VCaP (cell line): ENCODE results near the gene HRH3.

Source experiments
- H3K27ac ChIP-seq: fragments of 450-650 bp; 2 replicates; pipeline ENCODE4 v1.5.1; 2017
- CTCF ChIP-seq: fragments of 450-650 bp; conservative IDR thresholded peaks from 2 replicates; pipeline ENCODE4 v1.5.1; 2017; ENCODE audit warnings: mild to moderate bottlenecking, moderate library complexity

HRH3 gene

DNA sequence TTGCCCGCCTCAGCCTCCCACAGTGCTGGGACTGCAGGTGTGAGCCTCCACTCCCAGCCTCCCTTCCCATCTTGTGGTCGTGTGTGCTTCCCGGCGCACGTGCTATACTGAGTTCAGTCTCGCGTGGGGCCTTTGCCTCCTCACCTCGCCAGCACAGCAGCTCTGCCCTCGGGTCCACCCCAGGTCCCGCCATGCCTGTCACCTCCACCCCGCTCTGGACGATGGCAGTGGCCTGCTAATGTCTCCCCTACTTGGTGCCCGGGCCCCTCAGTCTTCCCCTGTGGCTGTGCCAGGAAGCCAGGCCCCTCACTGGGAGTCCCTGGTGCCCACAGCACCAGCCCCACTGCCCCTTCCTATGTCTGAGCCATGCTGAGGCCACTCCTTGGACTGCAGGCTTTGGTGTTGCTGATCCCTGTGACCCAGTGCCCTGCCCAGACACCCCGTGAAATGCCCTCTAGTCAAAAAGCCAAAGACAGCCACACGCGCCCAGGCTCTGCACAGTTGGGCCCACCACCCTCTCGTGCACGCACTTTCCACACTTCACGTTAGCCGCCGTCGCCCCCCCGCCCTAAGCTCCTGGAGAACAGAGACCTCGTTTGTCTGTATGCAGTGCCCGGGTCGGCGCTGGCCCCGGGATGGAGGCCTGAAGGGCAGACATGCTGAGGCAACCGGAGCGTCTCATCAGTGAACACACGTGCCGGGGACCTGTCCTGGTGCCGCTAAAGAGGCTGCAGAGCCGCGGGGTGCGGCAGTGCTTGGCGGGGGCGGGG is 14.3 kb downstream of the HRH3 start:
- H3K27ac ChIP-seq = no peak overlapping the region
- no peak for TF ChIP-seq CTCF

DNA sequence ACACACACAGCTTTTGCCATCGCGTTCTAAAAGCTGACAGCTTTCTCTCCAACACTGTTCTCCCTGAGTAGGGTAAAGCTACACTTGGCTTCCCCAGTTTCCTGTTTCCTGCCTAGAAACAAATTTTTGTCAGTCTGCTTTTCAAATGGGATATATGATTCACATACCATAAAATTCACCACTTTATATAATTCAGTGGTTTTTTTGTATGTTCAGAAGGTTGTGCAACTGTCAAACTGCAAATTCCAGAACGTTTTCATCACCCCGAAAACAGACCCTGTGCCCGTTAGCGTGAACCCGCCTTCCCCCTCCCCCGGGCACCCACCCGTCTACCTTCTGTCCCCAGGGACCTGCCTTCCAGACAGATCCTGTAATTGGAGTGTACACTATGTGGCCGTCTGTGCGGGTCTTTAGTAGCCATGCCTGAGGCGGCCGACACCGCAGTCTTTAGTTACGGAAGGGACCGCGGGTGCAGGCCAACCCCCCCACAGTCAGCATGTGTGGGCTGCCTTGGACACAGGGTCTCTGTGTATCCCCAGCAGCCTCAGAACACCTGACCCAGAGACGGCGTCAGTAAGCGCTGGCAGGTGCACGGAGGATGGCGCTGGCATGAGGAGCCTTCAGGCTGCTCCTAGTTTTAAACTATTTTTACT is 16.6 kb downstream of the HRH3 start:
- TF ChIP-seq CTCF = no peak
- H3K27ac ChIP-seq = no peak overlapping the region

DNA sequence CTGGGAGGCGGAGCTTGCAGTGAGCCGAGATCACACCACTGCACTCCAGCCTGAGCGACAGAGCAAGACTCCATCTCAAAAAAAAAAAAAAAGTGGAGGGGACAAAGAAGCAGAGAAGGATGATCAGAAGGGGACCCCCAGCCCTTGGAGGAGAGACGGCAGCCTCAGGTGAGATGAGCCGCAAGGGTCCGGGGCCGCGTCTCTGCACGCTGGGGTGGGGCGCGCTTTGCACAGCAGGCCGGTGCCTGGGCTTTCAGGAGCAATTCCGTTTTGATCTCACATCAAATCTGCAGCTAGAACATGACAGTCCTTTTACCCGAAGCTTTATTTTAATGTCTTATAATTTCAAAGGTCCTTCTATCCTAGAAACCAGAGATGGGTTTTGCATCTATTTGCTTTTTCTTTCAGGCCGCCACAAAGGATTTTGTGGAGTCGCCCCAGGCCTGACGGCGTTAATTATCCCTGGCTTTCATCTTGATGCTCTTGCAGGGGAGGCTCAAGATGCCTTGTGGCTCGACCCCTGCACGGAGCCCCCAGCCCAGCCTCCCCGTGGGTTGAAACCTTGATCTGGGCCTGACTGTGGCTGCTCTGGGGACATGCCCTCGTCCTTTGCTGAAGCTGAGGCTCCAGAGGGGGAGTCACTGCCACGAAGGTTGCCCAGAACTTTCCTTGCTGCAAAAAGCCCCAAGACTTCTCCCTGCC is 17.3 kb downstream of the HRH3 start:
- no peak overlapping the region for H3K27ac ChIP-seq
- no peak for TF ChIP-seq CTCF

DNA sequence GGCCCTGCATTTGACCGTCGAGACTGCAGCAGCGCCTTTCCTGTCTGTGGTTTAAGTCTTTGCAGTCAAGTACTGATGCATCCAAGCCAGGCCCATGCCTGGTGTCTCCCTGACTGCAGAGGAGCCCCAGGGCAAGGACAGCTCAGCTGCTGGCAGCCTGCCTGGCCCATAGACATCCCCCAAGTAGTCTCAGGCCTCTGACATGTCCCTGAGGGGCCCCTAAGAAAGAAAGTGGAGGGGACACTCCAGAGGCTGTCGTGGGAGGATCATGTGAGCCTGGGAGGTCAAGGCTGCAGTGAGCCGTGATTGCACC is 18.0 kb downstream of the HRH3 start:
- no peak overlapping the region for H3K27ac ChIP-seq
- TF ChIP-seq CTCF = no peak

DNA sequence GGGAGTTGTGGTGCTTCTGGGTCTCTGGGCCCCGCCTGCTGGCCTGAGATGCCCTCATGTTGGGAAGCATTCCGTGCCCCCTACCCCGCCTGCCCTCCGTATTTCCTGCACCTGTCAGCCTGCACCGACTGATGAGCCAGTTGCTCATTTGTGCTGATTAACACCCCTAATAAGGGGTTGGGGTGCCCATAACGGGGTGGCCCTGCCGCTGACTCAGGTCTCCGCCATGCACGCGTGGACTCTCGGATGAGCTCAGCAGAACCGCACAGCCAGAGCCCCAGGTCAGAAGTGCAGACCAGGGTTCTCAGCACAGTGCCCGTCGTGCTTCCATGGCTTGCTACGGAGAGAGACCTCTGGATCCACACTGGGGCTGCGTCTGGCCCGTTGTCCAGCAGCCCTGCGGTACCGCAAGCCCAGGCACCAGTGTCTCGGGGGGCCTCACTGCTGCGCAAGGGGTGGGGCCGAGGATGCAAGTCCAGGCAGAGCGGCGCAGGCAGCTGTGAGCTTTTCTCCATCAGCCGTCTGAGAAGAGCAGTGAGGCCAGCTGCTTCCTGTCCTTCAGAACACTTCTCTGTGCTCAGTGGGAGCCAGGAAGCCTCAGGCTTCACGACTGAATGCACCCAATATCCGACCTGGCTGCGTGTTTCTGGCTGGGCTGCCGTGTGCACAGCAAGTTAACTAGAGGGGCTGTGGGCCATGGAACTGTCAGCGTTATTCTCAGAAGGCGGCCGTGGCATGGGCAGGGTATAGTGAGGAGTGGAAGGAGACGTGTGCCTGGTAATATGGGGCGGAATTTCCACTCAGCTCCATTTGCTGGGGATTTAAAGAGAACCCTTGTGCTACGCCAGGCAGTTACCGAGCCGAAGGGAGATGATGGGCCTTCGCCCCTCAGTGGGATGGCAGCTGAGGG is 18.6 kb downstream of the HRH3 start:
- no peak overlapping the region for H3K27ac ChIP-seq
- no peak for TF ChIP-seq CTCF

- H3K27ac ChIP-seq = no peak overlapping the region
- TF ChIP-seq CTCF = no peak
These were observed 19.4 kb downstream of the HRH3 start for GRCh38 chr20:62200491-62201172.
